ENCODE data around the gene EARS2.
"Not testable (repeated sequence)": the region's sequence is repeated elsewhere in the genome, so short reads cannot be mapped to it uniquely, and the experiment has no call there.

EARS2 gene

GRCh38 chr16:23567602-23568001 is 10.5 kb upstream of the EARS2 start:
- no peak for DNase-seq (ENCODE audit: low spot score)

- DNase-seq (ENCODE audit: low spot score), result no peak
These were observed 9.6 kb upstream of the EARS2 start for GRCh38 chr16:23566724-23567123.

- DNase-seq (ENCODE audit: low spot score), result no peak
These were observed 7.6 kb upstream of the EARS2 start for GRCh38 chr16:23564575-23565363.

GRCh38 chr16:23563186-23563585 is 6.0 kb upstream of the EARS2 start:
- no peak for DNase-seq (ENCODE audit: low spot score)

DNA sequence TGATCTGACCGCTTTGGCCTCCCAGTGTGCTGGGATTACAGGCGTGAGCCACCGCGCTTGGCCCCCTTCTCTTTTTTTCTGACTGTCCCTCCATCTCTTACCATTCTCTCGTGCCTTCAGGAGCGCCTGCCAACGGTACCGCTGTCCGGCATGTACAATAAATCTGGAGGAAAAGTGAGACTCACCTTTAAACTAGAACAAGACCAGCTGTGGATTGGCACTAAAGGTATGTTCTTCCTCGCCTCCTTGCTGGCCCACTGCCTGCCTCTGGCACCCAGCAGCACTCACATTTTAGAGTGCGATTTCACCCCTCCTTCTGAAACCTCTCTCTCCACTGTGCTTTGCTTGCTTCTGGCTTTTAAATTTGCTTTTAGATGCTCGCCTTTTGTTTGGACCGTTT is 5.4 kb upstream of the EARS2 start:
- DNase-seq (ENCODE audit: low spot score), result no peak

GRCh38 chr16:23561586-23561985 is 4.4 kb upstream of the EARS2 start:
- no peak for DNase-seq (ENCODE audit: low spot score)

DNA sequence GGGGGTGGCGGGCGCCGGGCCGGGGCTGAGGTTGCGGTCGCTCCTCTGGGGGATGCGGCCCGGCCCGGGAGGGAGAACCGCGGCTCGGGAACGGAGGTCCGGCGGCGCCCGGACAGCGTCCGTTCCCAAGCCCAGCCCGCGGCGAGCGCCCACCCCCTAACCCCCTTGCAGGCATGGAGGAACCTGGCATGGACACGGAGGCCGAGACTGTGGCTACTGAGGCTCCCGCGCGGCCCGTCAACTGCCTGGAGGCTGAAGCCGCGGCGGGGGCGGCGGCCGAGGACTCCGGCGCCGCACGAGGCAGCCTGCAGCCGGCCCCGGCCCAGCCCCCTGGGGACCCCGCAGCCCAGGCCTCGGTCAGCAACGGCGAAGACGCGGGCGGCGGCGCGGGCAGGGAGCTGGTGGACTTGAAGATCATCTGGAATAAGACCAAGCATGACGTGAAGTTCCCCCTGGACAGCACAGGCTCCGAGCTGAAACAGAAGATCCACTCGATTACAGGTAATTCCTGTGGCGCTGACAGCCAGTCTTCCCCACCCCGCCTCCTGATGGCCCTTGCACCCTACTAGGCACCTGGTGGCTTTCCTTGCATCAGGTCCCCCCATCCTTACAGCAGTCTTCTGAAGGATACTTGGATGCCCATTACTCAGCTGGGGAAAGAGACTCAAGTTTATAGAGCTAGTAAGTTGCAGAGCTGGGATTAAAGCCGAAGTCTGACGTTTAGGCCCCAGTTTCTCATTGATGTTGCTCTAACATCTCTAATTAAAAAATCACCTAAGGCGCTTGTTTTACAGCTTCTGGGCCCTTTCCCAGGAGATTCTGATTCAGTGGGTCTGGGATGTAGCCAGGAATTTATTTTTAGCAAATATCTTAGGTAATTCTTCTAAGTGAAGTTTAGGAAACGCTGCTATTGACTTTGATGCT is 891 bp upstream of the EARS2 start:
- DNase-seq (ENCODE audit: low spot score), result no peak

- DNase-seq (ENCODE audit: low spot score), result no peak
These were observed 2.6 kb downstream of the EARS2 start for GRCh38 chr16:23554536-23554935.

DNA sequence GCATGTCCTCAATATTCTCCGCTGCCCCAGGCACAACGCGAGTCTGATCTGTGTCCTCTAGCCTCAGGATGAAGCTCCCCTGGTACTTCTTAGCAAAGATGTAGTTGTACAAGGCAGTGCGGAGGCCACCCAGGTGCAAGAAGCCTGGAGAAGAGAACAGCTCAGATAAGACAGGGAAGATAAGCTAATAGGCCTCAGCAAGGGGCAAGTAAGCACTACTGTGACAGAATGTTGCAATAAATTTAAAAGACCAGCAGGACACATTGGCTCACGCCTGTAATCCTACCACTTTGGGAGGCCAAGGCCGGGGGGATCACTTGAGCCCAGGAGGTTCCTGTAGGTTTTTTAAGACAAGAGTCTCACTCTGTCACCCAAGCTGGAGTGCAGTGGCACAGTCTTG is 5.0 kb downstream of the EARS2 start:
- DNase-seq (ENCODE audit: low spot score), result no peak

DNA sequence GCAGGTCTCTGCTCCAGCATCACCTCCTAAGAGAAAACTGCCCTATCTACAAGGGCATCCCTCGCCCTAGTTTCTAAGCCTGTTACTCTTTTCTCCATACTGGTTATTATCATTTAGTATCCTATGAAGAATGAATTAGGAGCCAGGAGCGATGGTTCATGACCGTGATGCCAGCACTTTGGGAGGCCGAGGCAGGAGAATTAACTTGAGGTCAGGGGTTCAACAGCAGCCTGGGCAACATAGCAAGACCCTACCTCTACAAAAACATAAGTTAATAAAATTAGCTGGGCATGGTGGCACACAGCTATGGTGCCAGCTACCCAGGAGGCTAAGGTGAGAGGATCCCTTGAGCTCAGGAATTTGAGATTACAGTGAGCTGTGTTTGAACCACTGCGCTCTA is 7.2 kb downstream of the EARS2 start:
- DNase-seq (ENCODE audit: low spot score), result no peak

GRCh38 chr16:23544436-23544835 is 12.7 kb downstream of the EARS2 start:
- no peak for DNase-seq (ENCODE audit: low spot score)

- not testable (repeated sequence) for DNase-seq (ENCODE audit: low spot score)
These were observed 16.4 kb downstream of the EARS2 start for GRCh38 chr16:23540817-23541178.

- DNase-seq (ENCODE audit: low spot score), result no peak
These were observed 16.9 kb downstream of the EARS2 start for GRCh38 chr16:23539984-23540816.

- DNase-seq (ENCODE audit: low spot score), result no peak
These were observed 18.3 kb downstream of the EARS2 start for GRCh38 chr16:23538919-23539278.

DNA sequence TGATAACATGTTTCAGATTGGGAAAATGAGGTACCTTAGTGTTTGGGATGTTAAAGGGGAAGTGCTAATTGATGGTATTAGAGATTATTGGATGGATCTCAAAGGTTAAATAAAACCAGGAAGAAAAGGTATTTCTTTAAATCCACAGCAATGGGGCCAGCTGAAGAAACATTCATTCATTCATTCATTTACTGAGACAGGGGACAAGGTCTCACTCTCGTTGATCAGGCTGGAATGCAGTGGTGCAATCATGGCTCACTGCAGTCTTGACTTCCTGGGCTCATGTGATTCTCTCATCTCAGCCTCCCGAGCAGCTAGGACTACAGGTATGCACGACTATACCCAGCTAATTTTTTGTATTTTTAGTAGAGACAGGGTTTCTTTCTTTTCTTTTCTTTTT is 19.8 kb downstream of the EARS2 start:
- DNase-seq (ENCODE audit: low spot score), result no peak

DNA sequence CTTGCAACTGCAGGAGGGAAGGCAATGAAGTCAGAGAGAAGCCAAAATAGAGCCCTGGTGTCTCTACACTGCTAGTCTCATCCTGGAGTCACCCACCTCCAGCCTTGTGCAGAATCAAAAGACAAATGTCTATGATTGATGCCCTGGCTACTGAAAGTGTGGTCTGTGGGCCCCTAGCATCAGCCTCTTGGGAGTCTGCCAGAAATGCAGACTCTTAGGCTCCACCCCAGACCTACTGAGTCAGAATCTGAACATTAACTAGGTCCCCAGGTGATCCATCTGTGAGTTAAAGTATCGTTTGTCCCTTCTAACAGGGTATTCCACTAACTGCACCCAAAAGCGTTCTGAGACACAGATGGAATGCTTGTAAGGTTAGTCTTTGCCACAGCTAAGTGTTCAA is 21.2 kb downstream of the EARS2 start:
- no peak for DNase-seq (ENCODE audit: low spot score)

DNA sequence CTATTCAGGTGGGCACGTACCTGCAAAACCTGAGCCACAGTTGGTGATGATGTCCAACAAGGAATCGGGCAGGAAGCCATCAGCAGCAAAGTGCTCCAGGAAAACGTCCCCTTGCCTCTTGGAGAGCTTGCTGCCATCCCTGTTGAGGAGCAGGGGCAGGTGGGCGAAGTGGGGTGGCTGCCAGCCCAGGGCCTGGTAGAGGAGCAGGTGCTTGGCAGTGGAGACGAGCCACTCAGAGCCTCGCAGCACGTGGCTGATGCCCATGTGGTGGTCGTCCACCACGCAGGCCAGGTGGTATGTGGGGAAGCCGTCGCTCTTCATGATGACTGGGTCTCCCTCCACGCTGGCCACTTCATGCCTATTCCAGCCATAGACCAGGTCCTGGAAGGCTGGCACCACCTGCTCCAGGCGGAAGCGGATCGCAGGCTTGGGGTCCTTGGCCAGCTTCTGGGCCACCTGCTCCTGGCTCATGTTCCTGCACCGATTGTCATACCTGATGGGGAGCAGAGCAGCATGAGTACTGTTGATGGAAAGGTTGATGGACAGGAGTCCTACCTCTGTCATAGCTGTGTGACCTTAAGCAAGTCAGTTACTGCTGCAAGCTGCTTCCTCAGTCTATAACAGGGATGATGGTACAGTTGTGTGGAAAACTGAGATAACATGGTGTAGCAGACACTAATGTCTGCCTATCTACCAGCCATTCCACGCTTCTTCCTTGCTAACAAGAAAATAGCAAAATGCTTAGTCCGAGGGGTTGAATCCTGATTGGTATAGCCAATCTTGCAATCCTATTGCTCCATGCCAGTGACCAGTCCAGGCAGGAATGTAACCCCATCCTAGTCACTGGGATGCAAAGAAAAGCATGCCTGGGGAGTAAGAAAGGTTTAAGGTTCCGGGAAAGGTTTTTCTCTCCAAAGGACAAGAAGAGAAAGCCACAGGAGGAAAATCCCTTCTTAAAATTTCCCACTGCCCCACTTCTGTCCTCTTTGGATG is 22.0 kb downstream of the EARS2 start:
- DNase-seq (ENCODE audit: low spot score), result no peak

DNA sequence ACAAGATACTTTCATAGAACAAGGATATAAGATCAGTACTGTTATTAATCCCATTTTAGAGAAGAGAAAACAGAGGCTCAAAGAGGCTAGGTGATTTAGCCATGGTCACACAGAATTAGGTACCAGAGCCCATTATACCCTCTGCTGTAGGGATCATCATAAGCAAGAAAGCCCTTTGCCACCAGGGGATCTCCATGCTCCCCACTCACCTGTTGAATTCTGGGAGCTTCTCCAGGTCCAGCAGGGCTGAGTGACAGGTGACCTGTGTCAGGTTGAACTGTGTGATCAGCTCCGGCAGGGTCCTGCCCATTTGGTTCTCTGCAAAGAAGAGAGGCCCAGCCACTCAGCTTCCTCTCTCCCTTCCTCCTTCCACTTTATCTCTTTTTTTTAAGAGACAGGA is 24.7 kb downstream of the EARS2 start:
- no peak for DNase-seq (ENCODE audit: low spot score)

DNA sequence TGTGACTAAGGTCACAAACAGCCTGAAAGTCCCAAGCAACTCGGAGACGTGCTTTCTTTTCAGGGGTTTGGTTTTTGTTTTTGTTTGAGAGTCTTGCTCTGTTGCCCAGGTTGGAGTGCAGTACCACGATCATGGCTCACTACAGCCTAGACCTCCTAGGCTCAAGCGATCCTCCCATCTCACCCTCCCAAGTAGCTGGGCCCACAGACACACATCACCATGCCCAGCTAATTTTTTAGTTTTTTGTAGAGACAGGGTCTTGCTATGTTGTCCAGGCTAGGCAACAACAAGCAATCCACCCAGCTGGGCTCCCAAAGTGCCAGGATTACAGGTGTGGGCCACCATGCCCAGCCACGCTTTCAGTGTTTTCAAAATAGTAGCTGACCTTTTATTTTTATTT is 27.1 kb downstream of the EARS2 start:
- DNase-seq (ENCODE audit: low spot score), result no peak

GRCh38 chr16:23528644-23529310 is 28.4 kb downstream of the EARS2 start:
- DNase-seq (ENCODE audit: low spot score), result no peak

Data from activated CD4-positive, alpha-beta T cell treated with anti-CD3 and anti-CD28 coated beads, Interleukin-2, Interleukin-4, amounts not matched to agents 100 ng/mL and 50 ng/mL, durations not matched to agents 16 hours and 8 hours (primary cell).